Endothelial cell (in vitro differentiated cells): ENCODE measurements around the gene OPRD1. TPM values are rescaled to one million over a fixed set of nuclear protein-coding genes. Genes with fewer than 3 reads are reported as not detected.
"Not testable (repeated sequence)": the region's sequence is repeated elsewhere in the genome, so short reads cannot be mapped to it uniquely, and the experiment has no call there.

Experiments
- DNase-seq: peaks from one replicate; pipeline ENCODE4 v3.0.0; 2021; ENCODE audit warnings: low spot score
- H3K27ac Mint-ChIP-seq: one replicate; pipeline ENCODE4 v1.8.0; 2021; ENCODE audit warnings: mixed read lengths, inconsistent platforms; ENCODE audit not compliant: unreplicated experiment
- H3K27me3 Mint-ChIP-seq: one replicate; pipeline ENCODE4 v1.8.0; 2021; ENCODE audit warnings: mild to moderate bottlenecking, moderate library complexity, mixed read lengths, inconsistent platforms; ENCODE audit not compliant: unreplicated experiment
- H3K36me3 Mint-ChIP-seq: one replicate; pipeline ENCODE4 v1.8.0; 2021; ENCODE audit warnings: mild to moderate bottlenecking, low read depth, mixed read lengths, inconsistent platforms; ENCODE audit not compliant: unreplicated experiment
- H3K4me1 Mint-ChIP-seq: one replicate; pipeline ENCODE4 v1.8.0; 2021; ENCODE audit warnings: mild to moderate bottlenecking, mixed read lengths, inconsistent platforms; ENCODE audit not compliant: unreplicated experiment
- H3K4me3 Mint-ChIP-seq: one replicate; pipeline ENCODE4 v1.8.0; 2021; ENCODE audit warnings: mild to moderate bottlenecking, mixed read lengths, inconsistent platforms; ENCODE audit not compliant: unreplicated experiment
- H3K9me3 Mint-ChIP-seq: one replicate; pipeline ENCODE4 v1.8.0; 2021; ENCODE audit warnings: mixed read lengths, inconsistent platforms; ENCODE audit not compliant: unreplicated experiment
- CTCF ChIP-seq: fragments of 200-600 bp; sonication (generic); IDR thresholded peaks from one replicate; pipeline ENCODE4 v1.5.0; 2021; ENCODE audit warnings: antibody characterized with exemption; ENCODE audit not compliant: unreplicated experiment
- total RNA-seq: library from RNA; stranded (reverse); fragmentation: NEBNext Ultra II Directional; extraction: Animal tissue kit (Norgen Biotek cat#: 25700); gene quantifications from one replicate; pipeline ENCODE4 v1.2.1, GENCODE V29; 2021; ENCODE audit not compliant: unreplicated experiment

Gene OPRD1
- total RNA-seq, 1 donor from 2014 or later = 9.7 TPM

GRCh38 chr1:28819020-28819419 is 7.0 kb downstream of the OPRD1 start:
- peaks cover 6% of the 10 kb centered on the region for H3K27me3 Mint-ChIP-seq
- no peak for TF ChIP-seq CTCF
- no peaks in the 10 kb centered on the region for H3K9me3 Mint-ChIP-seq
- peaks cover 15% of the 10 kb centered on the region for H3K4me1 Mint-ChIP-seq
- H3K4me3 Mint-ChIP-seq = no peak overlapping the region
- H3K27ac Mint-ChIP-seq = no peak overlapping the region
- DNase-seq = no peak
- no peaks in the 10 kb centered on the region for H3K36me3 Mint-ChIP-seq

GRCh38 chr1:28822799-28823198 is 10.8 kb downstream of the OPRD1 start:
- Mint-ChIP-seq H3K27ac (no peak overlapping the region), H3K36me3 (peaks cover 3% of the 10 kb centered on the region), H3K4me3 (no peak overlapping the region), H3K9me3 (no peaks in the 10 kb centered on the region), H3K27me3 (peaks cover 3% of the 10 kb centered on the region), H3K4me1 (no peaks in the 10 kb centered on the region)
- no peak for TF ChIP-seq CTCF
- no peak for DNase-seq

GRCh38 chr1:28824061-28824460 is 12.1 kb downstream of the OPRD1 start:
- not testable (repeated sequence) for H3K4me1 Mint-ChIP-seq, H3K4me3 Mint-ChIP-seq, H3K27ac Mint-ChIP-seq, H3K9me3 Mint-ChIP-seq, H3K27me3 Mint-ChIP-seq, H3K36me3 Mint-ChIP-seq, DNase-seq

GRCh38 chr1:28828227-28828858 is 16.4 kb downstream of the OPRD1 start:
- H3K27ac Mint-ChIP-seq, DNase-seq, H3K27me3 Mint-ChIP-seq, H3K9me3 Mint-ChIP-seq, H3K36me3 Mint-ChIP-seq, H3K4me1 Mint-ChIP-seq, H3K4me3 Mint-ChIP-seq: not testable (repeated sequence)

- H3K4me1 Mint-ChIP-seq = no peaks in the 10 kb centered on the region
- no peak overlapping the region for H3K27ac Mint-ChIP-seq
- no peak for DNase-seq
- no peak overlapping the region for H3K4me3 Mint-ChIP-seq
- peaks cover 3% of the 10 kb centered on the region for H3K36me3 Mint-ChIP-seq
- H3K9me3 Mint-ChIP-seq = no peaks in the 10 kb centered on the region
- peaks cover 2% of the 10 kb centered on the region for H3K27me3 Mint-ChIP-seq
- no peak for TF ChIP-seq CTCF
Measured at GRCh38 chr1:28830814-28831213, 18.8 kb downstream of the OPRD1 start.

- Mint-ChIP-seq H3K27ac (no peak overlapping the region), H3K27me3 (peaks cover 4% of the 10 kb centered on the region), H3K4me1 (no peaks in the 10 kb centered on the region), H3K36me3 (no peaks in the 10 kb centered on the region), H3K4me3 (no peak overlapping the region), H3K9me3 (no peaks in the 10 kb centered on the region)
- no peak for DNase-seq
- no peak for TF ChIP-seq CTCF
Measured at GRCh38 chr1:28832966-28833365, 21.0 kb downstream of the OPRD1 start.
